ENCODE results near the gene CBLC. TPM values are rescaled to one million over a fixed set of nuclear protein-coding genes. Genes with fewer than 3 reads are reported as not detected.
"Not testable (repeated sequence)": the region's sequence is repeated elsewhere in the genome, so short reads cannot be mapped to it uniquely, and the experiment has no call there.

Gene CBLC
- total RNA-seq, 2 experiments from 2014 or later = not detected

DNA sequence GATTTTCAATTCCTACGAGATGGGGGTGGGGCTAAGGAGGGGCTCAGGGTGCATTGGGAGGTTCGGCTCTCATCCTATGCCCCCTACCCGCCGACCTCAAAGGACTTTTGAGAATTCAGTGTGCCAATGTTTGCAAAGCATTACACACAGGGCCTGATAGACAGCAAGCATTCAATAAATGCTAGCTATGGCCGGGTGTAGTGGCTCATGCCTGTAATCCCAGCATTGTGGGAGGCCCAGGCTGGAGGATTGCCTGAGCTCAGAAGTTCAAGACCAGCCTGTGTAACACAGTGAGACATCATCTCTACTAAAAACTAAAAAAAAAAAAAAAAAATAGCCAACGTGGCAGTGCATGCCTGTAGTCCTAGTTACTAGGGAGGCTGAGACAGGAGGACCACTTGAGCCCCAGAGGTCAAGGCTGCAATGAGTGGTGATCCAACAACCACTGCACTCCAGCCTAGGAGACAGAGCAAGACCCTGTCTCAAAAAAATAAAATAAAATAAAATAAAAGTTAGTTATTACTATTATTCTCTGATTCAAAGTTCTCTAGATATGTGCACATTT lies 1.9 kb upstream of the CBLC start:
- Histone ChIP-seq H3K4me1 (ENCODE audit: insufficient read depth, low read length) (peaks cover 7% of the 10 kb centered on the region), H3K9me3 (ENCODE audit: control insufficient read depth in 1 of 2, insufficient read depth in 1 of 2, low read length in 2 of 2) (no peaks in the 10 kb centered on the region), H3K36me3 (ENCODE audit: insufficient read depth, low read length) (no peaks in the 10 kb centered on the region), H3K27me3 (ENCODE audit: control insufficient read depth in 1 of 2, insufficient read depth in 2 of 2, low read length in 2 of 2) (peaks cover 0 to 3% of the 10 kb centered on the region in 2 experiments), H3K4me3 (ENCODE audit: low read length) (no peak overlapping the region), H3K27ac (ENCODE audit: low read depth in 1 of 2, low read length in 2 of 2) (no peak overlapping the region)
- no peaks in the 10 kb centered on the region for H3K9me3 Mint-ChIP-seq
- TF ChIP-seq, protein P1, sequence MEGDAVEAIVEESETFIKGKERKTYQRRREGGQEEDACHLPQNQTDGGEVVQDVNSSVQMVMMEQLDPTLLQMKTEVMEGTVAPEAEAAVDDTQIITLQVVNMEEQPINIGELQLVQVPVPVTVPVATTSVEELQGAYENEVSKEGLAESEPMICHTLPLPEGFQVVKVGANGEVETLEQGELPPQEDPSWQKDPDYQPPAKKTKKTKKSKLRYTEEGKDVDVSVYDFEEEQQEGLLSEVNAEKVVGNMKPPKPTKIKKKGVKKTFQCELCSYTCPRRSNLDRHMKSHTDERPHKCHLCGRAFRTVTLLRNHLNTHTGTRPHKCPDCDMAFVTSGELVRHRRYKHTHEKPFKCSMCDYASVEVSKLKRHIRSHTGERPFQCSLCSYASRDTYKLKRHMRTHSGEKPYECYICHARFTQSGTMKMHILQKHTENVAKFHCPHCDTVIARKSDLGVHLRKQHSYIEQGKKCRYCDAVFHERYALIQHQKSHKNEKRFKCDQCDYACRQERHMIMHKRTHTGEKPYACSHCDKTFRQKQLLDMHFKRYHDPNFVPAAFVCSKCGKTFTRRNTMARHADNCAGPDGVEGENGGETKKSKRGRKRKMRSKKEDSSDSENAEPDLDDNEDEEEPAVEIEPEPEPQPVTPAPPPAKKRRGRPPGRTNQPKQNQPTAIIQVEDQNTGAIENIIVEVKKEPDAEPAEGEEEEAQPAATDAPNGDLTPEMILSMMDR (IDR thresholded peaks at IDR 0.05) = no peak
- ChIA-PET POLR2A (no interaction called here), CTCF (interaction anchor here (1.2 kb wide), 1 partner anchor 52 kb away, joined by 3 read pairs; no protein-coding TSS in a partner anchor)
- DNase-seq (no peak), ATAC-seq (ENCODE audit: poor library complexity) (no peak)
- no peaks in the 10 kb centered on the region for H3K27me3 Mint-ChIP-seq
- no peak overlapping the region for H3K4me3 Mint-ChIP-seq
- no peaks in the 10 kb centered on the region for H3K36me3 Mint-ChIP-seq (ENCODE audit: low read depth)
- intact Hi-C loops (cut with DNase I, micrococcal nuclease) = no loop called here
- no peak overlapping the region for H3K27ac Mint-ChIP-seq
- peaks cover 2% of the 10 kb centered on the region for H3K4me1 Mint-ChIP-seq (ENCODE audit: low read depth)

DNA sequence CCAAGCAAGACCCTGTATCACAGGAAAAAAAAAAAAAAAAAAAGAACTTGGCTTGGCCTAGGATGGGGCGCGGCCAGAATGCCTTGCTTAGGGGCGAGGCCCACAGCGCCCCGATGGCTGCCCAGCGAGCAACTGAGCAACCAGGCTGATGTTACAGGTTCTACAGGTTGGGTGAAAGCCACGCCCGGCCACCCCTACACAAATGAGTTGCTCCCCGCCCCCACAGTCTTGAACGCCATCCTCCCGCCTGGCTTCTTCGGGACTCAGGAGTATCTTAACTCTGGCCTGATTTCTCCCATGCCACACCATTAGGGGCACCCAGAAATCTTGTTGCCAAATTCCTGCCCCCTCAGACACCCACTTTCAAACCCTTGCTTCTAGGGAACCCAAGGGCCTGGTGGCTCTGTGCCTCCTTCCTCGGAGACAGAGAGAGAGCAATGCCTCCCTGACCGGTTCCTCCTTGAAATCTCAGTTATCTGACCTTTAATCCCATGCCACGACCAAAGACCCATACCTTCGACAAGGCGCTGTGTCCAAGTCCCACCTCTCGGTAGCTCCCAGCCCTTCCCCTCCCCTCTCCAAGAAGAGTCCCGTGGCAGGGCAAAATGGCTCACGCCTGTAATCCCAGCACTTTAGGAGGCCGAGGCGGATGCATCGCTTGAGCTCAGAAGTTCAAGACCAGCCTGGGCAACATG lies 1.1 kb upstream of the CBLC start:
- no peak overlapping the region for H3K27ac ChIP-seq (ENCODE audit: low read depth in 1 of 2, low read length in 2 of 2)
- no peaks in the 10 kb centered on the region for H3K36me3 ChIP-seq (ENCODE audit: insufficient read depth, low read length)
- DNase-seq (no peak), ATAC-seq (ENCODE audit: poor library complexity) (no peak)
- Mint-ChIP-seq H3K4me1 (ENCODE audit: low read depth) (no peaks in the 10 kb centered on the region), H3K9me3 (no peaks in the 10 kb centered on the region), H3K27ac (no peak overlapping the region), H3K36me3 (ENCODE audit: low read depth) (no peaks in the 10 kb centered on the region), H3K27me3 (no peaks in the 10 kb centered on the region), H3K4me3 (no peak overlapping the region)
- H3K9me3 ChIP-seq (ENCODE audit: control insufficient read depth in 1 of 2, insufficient read depth in 1 of 2, low read length in 2 of 2) = no peaks in the 10 kb centered on the region
- CTCF ChIA-PET = interaction anchor here (1.2 kb wide), 1 partner anchor 53 kb away, joined by 3 read pairs; no protein-coding TSS in a partner anchor
- intact Hi-C loops (cut with DNase I, micrococcal nuclease) = no loop called here
- H3K4me3 ChIP-seq (ENCODE audit: low read length) = no peak overlapping the region
- H3K4me1 ChIP-seq (ENCODE audit: insufficient read depth, low read length) = peaks cover 4% of the 10 kb centered on the region
- POLR2A ChIA-PET = no interaction called here
- TF ChIP-seq, protein P1 (IDR thresholded peaks at IDR 0.05) = no peak
- H3K27me3 ChIP-seq (ENCODE audit: control insufficient read depth in 1 of 2, insufficient read depth in 2 of 2, low read length in 2 of 2) = peaks cover 0 to 4% of the 10 kb centered on the region in 2 experiments

DNA sequence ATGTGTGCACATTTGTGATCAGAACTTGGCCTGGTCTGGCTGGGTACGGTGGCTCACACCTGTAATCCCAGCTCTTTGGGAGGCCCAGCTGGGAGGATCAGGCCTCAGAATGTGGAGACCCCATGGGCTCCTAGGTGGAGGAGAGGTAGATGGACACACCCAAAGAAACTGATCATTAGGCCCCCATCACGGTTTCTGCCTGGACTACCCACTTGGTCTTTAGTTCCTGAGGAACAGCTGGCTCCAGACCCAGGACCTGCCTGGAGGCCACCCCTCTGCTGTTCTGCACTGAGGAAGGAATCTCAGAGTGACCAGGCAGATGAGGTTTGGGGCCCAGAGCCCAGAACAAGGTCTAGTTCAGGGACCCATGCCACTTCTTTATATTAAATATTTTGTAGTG lies 1.5 kb downstream of the CBLC start:
- H3K4me3 Mint-ChIP-seq = no peak overlapping the region
- TF ChIP-seq, protein P1 (IDR thresholded peaks at IDR 0.05) = no peak
- DNase-seq (no peak), ATAC-seq (ENCODE audit: poor library complexity) (no peak)
- H3K9me3 Mint-ChIP-seq = no peaks in the 10 kb centered on the region
- intact Hi-C loops (cut with DNase I, micrococcal nuclease) = no loop called here
- Histone ChIP-seq H3K4me3 (ENCODE audit: low read length) (no peak overlapping the region), H3K27me3 (ENCODE audit: control insufficient read depth in 1 of 2, insufficient read depth in 2 of 2, low read length in 2 of 2) (peaks cover 0 to 4% of the 10 kb centered on the region in 2 experiments), H3K9me3 (ENCODE audit: control insufficient read depth in 1 of 2, insufficient read depth in 1 of 2, low read length in 2 of 2) (no peaks in the 10 kb centered on the region), H3K27ac (ENCODE audit: low read depth in 1 of 2, low read length in 2 of 2) (no peak overlapping the region), H3K4me1 (ENCODE audit: insufficient read depth, low read length) (peaks cover 5% of the 10 kb centered on the region), H3K36me3 (ENCODE audit: insufficient read depth, low read length) (no peaks in the 10 kb centered on the region)
- H3K36me3 Mint-ChIP-seq (ENCODE audit: low read depth) = no peaks in the 10 kb centered on the region
- H3K27ac Mint-ChIP-seq = no peak overlapping the region
- POLR2A ChIA-PET = no interaction called here
- CTCF ChIA-PET = interaction anchor here (1.3 to 2.6 kb wide), 2 partner anchors 8 to 55 kb away, joined by 3 to 9 read pairs; no protein-coding TSS in a partner anchor
- H3K4me1 Mint-ChIP-seq (ENCODE audit: low read depth) = peaks cover 1% of the 10 kb centered on the region
- H3K27me3 Mint-ChIP-seq = peaks cover 1% of the 10 kb centered on the region

DNA sequence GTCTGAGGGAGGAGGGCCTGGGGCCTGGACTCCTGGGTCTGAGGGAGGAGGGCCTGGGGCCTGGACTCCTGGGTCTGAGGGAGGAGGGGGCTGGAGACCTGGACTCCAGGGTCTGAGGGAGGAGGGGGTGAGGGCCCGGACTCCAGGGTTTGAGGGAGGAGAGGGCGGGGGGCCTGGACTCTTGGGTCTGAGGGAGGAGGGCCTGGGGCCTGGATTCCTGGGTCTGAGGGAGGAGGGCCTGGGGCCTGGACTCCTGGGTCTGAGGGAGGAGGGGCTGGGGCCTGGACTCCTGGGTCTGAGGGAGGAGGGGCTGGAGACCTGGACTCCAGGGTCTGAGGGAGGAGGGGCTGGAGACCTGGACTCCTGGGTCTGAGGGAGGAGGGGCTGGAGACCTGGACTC lies 4.0 kb downstream of the CBLC start:
- DNase-seq; POLR2A ChIA-PET; H3K36me3 ChIP-seq (ENCODE audit: insufficient read depth, low read length); H3K9me3 Mint-ChIP-seq; H3K4me1 Mint-ChIP-seq (ENCODE audit: low read depth); H3K36me3 Mint-ChIP-seq (ENCODE audit: low read depth); H3K27ac ChIP-seq (ENCODE audit: low read depth in 1 of 2, low read length in 2 of 2); H3K4me3 ChIP-seq (ENCODE audit: low read length); H3K9me3 ChIP-seq (ENCODE audit: control insufficient read depth in 1 of 2, insufficient read depth in 1 of 2, low read length in 2 of 2); intact Hi-C loops (cut with DNase I, micrococcal nuclease); H3K27ac Mint-ChIP-seq; ATAC-seq (ENCODE audit: poor library complexity); H3K27me3 ChIP-seq (ENCODE audit: control insufficient read depth in 1 of 2, insufficient read depth in 2 of 2, low read length in 2 of 2); H3K27me3 Mint-ChIP-seq; CTCF ChIA-PET; H3K4me3 Mint-ChIP-seq: not testable (repeated sequence)
- H3K4me1 ChIP-seq (ENCODE audit: insufficient read depth, low read length) = peaks cover 11% of the 10 kb centered on the region

Measured in CD4-positive, alpha-beta T cell (primary cell).